ENCODE results near the gene RNASEH2C.

GRCh38 chr11:65713212-65713969 is 7.2 kb downstream of the RNASEH2C start:
- TF ChIP-seq REST (IDR thresholded peaks at IDR 0.05; ENCODE audit: insufficient read depth in 1 of 2, low read depth in 2 of 2, low read length in 1 of 2): no peak
- TF ChIP-seq, protein P1, sequence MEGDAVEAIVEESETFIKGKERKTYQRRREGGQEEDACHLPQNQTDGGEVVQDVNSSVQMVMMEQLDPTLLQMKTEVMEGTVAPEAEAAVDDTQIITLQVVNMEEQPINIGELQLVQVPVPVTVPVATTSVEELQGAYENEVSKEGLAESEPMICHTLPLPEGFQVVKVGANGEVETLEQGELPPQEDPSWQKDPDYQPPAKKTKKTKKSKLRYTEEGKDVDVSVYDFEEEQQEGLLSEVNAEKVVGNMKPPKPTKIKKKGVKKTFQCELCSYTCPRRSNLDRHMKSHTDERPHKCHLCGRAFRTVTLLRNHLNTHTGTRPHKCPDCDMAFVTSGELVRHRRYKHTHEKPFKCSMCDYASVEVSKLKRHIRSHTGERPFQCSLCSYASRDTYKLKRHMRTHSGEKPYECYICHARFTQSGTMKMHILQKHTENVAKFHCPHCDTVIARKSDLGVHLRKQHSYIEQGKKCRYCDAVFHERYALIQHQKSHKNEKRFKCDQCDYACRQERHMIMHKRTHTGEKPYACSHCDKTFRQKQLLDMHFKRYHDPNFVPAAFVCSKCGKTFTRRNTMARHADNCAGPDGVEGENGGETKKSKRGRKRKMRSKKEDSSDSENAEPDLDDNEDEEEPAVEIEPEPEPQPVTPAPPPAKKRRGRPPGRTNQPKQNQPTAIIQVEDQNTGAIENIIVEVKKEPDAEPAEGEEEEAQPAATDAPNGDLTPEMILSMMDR (IDR thresholded peaks at IDR 0.05): no peak
- no peak for TF ChIP-seq TCF7L2 (IDR thresholded peaks at IDR 0.05; ENCODE audit: low read depth, low read length)
- no peak for TF ChIP-seq POLR2AphosphoS5 (IDR thresholded peaks at IDR 0.05; ENCODE audit: low read depth, low read length)
- no peak for TF ChIP-seq SIN3A (IDR thresholded peaks at IDR 0.05; ENCODE audit: borderline replicate concordance, insufficient read depth, low read depth, low read length)

Measured in Panc1 (cell line).